HEK293 (cell line): Measurements from ENCODE around the gene COL15A1.

ENCODE experiments used
- CTCF ChIA-PET: fragments of 350-600 bp; formaldehyde crosslinking; extraction: SDS; loops from one replicate; lab custom pipeline; 2021; ENCODE audit warnings: antibody characterized with exemption; lab: Yijun Ruan, JAX
- POLR2A ChIA-PET: fragments of 300-600 bp; formaldehyde crosslinking; extraction: SDS; loops from one replicate; lab custom pipeline; 2020; ENCODE audit warnings: antibody characterized with exemption, inconsistent platforms; lab: Yijun Ruan, JAX
- H3K27ac ChIP-seq: fragments of 200-500 bp; sonication (Bioruptor generic); 2 replicates; pipeline ENCODE4 v1.5.1; 2014; ENCODE audit warnings: low read depth, low read length, control low read depth, inconsistent platforms; ENCODE audit errors: extremely low read depth
- H3K36me3 ChIP-seq, 2 experiments: fragments of 200-500 bp in 1 of 2; sonication (Bioruptor generic) in 1 of 2; 1 replicate in 1 of 2; 2 replicates in 1 of 2; pipeline ENCODE4 v1.5.1; 2014 to 2017; ENCODE audit warnings: inconsistent platforms in 2 of 2, low read length in 2 of 2; ENCODE audit not compliant: control insufficient read depth in 2 of 2, insufficient read depth in 1 of 2
- H3K4me1 ChIP-seq: fragments of 200-500 bp; sonication (Bioruptor generic); 2 replicates; pipeline ENCODE4 v1.5.1; 2014; ENCODE audit warnings: mild to moderate bottlenecking, low read length, inconsistent platforms; ENCODE audit not compliant: control insufficient read depth, insufficient read depth
- H3K4me3 ChIP-seq: 2 replicates; pipeline ENCODE4 v1.5.1; 2011; ENCODE audit warnings: low read depth, mild to moderate bottlenecking, control low read depth, low read length, moderate library complexity
- H3K9me3 ChIP-seq: fragments of 200-500 bp; sonication (Bioruptor generic); 2 replicates; pipeline ENCODE4 v1.5.1; 2014; ENCODE audit warnings: low read depth, low read length, inconsistent platforms; ENCODE audit not compliant: control insufficient read depth, insufficient read depth
- CTCF ChIP-seq: fragments of 450-650 bp; formaldehyde crosslinking; IDR thresholded peaks from 2 replicates; pipeline ENCODE4 v1.5.1; 2016; ENCODE audit warnings: missing biosample characterization, missing genetic modification characterization
- EGR2 ChIP-seq: fragments of 450-650 bp; formaldehyde crosslinking; IDR thresholded peaks from 2 replicates; pipeline ENCODE4 v1.5.1; 2016; ENCODE audit warnings: low read depth, missing biosample characterization, missing genetic modification characterization
- ZBTB21 ChIP-seq: fragments of 450-650 bp; formaldehyde crosslinking; IDR thresholded peaks from 2 replicates; pipeline ENCODE4 v1.5.1; 2017; ENCODE audit warnings: missing biosample characterization, missing genetic modification characterization
- ZBTB44 ChIP-seq: fragments of 450-650 bp; IDR thresholded peaks from 2 replicates; pipeline ENCODE4 v1.5.1; 2018; ENCODE audit warnings: missing biosample characterization, mild to moderate bottlenecking, missing genetic modification characterization
- ZBTB48 ChIP-seq: fragments of 450-650 bp; formaldehyde crosslinking; IDR thresholded peaks from 2 replicates; pipeline ENCODE4 v1.5.1; 2016; ENCODE audit warnings: missing biosample characterization, missing genetic modification characterization
- ZBTB6 ChIP-seq: fragments of 450-650 bp; formaldehyde crosslinking; IDR thresholded peaks from 2 replicates; pipeline ENCODE4 v1.5.1; 2017; ENCODE audit warnings: missing biosample characterization, missing genetic modification characterization
- ZIC2 ChIP-seq: fragments of 450-650 bp; formaldehyde crosslinking; IDR thresholded peaks from 2 replicates; pipeline ENCODE4 v1.5.1; 2016; ENCODE audit warnings: missing biosample characterization, missing genetic modification characterization
- ZNF140 ChIP-seq: fragments of 450-650 bp; formaldehyde crosslinking; IDR thresholded peaks from 2 replicates; pipeline ENCODE4 v1.5.1; 2016; ENCODE audit warnings: missing biosample characterization, missing genetic modification characterization
- ZNF175 ChIP-seq: fragments of 450-650 bp; formaldehyde crosslinking; IDR thresholded peaks from 2 replicates; pipeline ENCODE4 v1.5.1; 2016; ENCODE audit warnings: missing biosample characterization, missing genetic modification characterization
- ZNF184 ChIP-seq: fragments of 450-650 bp; IDR thresholded peaks from 2 replicates; pipeline ENCODE4 v1.5.1; 2018; ENCODE audit warnings: missing biosample characterization, mild to moderate bottlenecking, missing genetic modification characterization
- ZNF2 ChIP-seq: fragments of 450-650 bp; formaldehyde crosslinking; IDR thresholded peaks from 2 replicates; pipeline ENCODE4 v1.5.1; 2016; ENCODE audit warnings: missing biosample characterization, missing genetic modification characterization
- ZNF248 ChIP-seq: fragments of 450-650 bp; formaldehyde crosslinking; IDR thresholded peaks from 2 replicates; pipeline ENCODE4 v1.5.1; 2017; ENCODE audit warnings: missing biosample characterization, missing genetic modification characterization
- ZNF311 ChIP-seq: fragments of 450-650 bp; formaldehyde crosslinking; IDR thresholded peaks from 2 replicates; pipeline ENCODE4 v1.5.1; 2017; ENCODE audit warnings: missing biosample characterization, missing genetic modification characterization, borderline replicate concordance
- ZNF341 ChIP-seq: fragments of 450-650 bp; formaldehyde crosslinking; IDR thresholded peaks from 2 replicates; pipeline ENCODE4; 2016; ENCODE audit warnings: low read depth, missing biosample characterization, missing genetic modification characterization
- ZNF350 ChIP-seq: fragments of 450-650 bp; formaldehyde crosslinking; IDR thresholded peaks from 2 replicates; pipeline ENCODE4 v1.5.0; 2017; ENCODE audit warnings: missing biosample characterization, mild to moderate bottlenecking, missing genetic modification characterization
- ZNF501 ChIP-seq: fragments of 450-650 bp; formaldehyde crosslinking; IDR thresholded peaks from 2 replicates; pipeline ENCODE4 v1.5.1; 2016; ENCODE audit warnings: missing biosample characterization, missing genetic modification characterization
- ZNF510 ChIP-seq: fragments of 450-650 bp; formaldehyde crosslinking; IDR thresholded peaks from 2 replicates; pipeline ENCODE4 v1.5.1; 2018; ENCODE audit warnings: mild to moderate bottlenecking, missing genetic modification characterization, missing biosample characterization; ENCODE audit not compliant: insufficient replicate concordance
- ZNF561 ChIP-seq: fragments of 450-650 bp; IDR thresholded peaks from 2 replicates; pipeline ENCODE4 v1.5.1; 2018; ENCODE audit warnings: missing biosample characterization, missing genetic modification characterization, borderline replicate concordance
- ZNF623 ChIP-seq: fragments of 450-650 bp; formaldehyde crosslinking; IDR thresholded peaks from 2 replicates; pipeline ENCODE4 v1.5.1; 2016; ENCODE audit warnings: missing biosample characterization, missing genetic modification characterization
- ZNF626 ChIP-seq: fragments of 450-650 bp; sonication (Bioruptor Pico); formaldehyde crosslinking; IDR thresholded peaks from 2 replicates; pipeline ENCODE4 v1.5.1; 2018; ENCODE audit warnings: missing biosample characterization, missing genetic modification characterization, inconsistent platforms
- ZNF747 ChIP-seq: fragments of 450-650 bp; formaldehyde crosslinking; IDR thresholded peaks from 2 replicates; pipeline ENCODE4 v1.5.1; 2016; ENCODE audit warnings: missing biosample characterization, missing genetic modification characterization
- ZNF792 ChIP-seq: fragments of 450-650 bp; formaldehyde crosslinking; IDR thresholded peaks from 2 replicates; pipeline ENCODE4 v1.5.1; 2016; ENCODE audit warnings: missing biosample characterization, missing genetic modification characterization
- ZNF843 ChIP-seq: fragments of 450-650 bp; formaldehyde crosslinking; IDR thresholded peaks from 2 replicates; pipeline ENCODE4 v1.5.1; 2016; ENCODE audit warnings: missing biosample characterization, missing genetic modification characterization
- TF ChIP-seq, protein P1 (sequence below): fragments of 450-650 bp; formaldehyde crosslinking; IDR thresholded peaks from 2 replicates; pipeline ENCODE4 v1.5.1; 2017; ENCODE audit warnings: missing biosample characterization, missing genetic modification characterization

COL15A1 gene

GRCh38 chr9:98977813-98978212 lies 34.1 kb downstream of the COL15A1 start:
- TF ChIP-seq ZNF248 (tag by site-specific recombination), result no peak
- TF ChIP-seq ZNF140, result no peak
- TF ChIP-seq ZNF311 (tag by site-specific recombination), result no peak
- TF ChIP-seq ZNF561, result no peak
- no peak for TF ChIP-seq CTCF
- no peak for TF ChIP-seq ZNF747 (tag by site-specific recombination)
- TF ChIP-seq EGR2 (tag by site-specific recombination), result no peak
- no peak for TF ChIP-seq ZNF341
- TF ChIP-seq ZNF501 (tag by site-specific recombination), result no peak
- no peak for TF ChIP-seq ZNF184
- TF ChIP-seq ZNF2 (tag by site-specific recombination), result no peak
- no peak for TF ChIP-seq ZNF350 (tag by site-specific recombination)
- no peak for TF ChIP-seq ZNF843 (tag by site-specific recombination)
- no peak for TF ChIP-seq ZBTB48 (tag by site-specific recombination)
- TF ChIP-seq ZNF792, result no peak
- TF ChIP-seq ZBTB6, result no peak
- no peak overlapping the region for H3K4me3 ChIP-seq
- CTCF ChIA-PET, result interaction anchor here (0.6 to 2.3 kb wide), 6 partner anchors 20 to 163 kb away, joined by 3 to 20 read pairs (median 3); no protein-coding TSS in a partner anchor
- POLR2A ChIA-PET, result interaction anchor here (0.7 kb wide), 1 partner anchor 8 kb away, joined by 3 read pairs; no protein-coding TSS in a partner anchor
- no peaks in the 10 kb centered on the region for H3K9me3 ChIP-seq
- no peaks in the 10 kb centered on the region for H3K4me1 ChIP-seq
- no peak overlapping the region for H3K27ac ChIP-seq
- H3K36me3 ChIP-seq, result no peaks in the 10 kb centered on the region

GRCh38 chr9:98978231-98978681 lies 34.5 kb downstream of the COL15A1 start:
- Histone ChIP-seq H3K27ac (no peak overlapping the region), H3K4me1 (no peaks in the 10 kb centered on the region), H3K4me3 (no peak overlapping the region), H3K36me3 (no peaks in the 10 kb centered on the region), H3K9me3 (no peaks in the 10 kb centered on the region)
- POLR2A ChIA-PET, result interaction anchor here (0.7 kb wide), 1 partner anchor 9 kb away, joined by 3 read pairs; no protein-coding TSS in a partner anchor
- CTCF ChIA-PET, result interaction anchor here (0.7 to 2.3 kb wide), 5 partner anchors 20 to 130 kb away, joined by 3 to 20 read pairs (median 4); no protein-coding TSS in a partner anchor
- no peak for TF ChIP-seq ZNF626 (tag by site-specific recombination)
- TF ChIP-seq, protein P1, sequence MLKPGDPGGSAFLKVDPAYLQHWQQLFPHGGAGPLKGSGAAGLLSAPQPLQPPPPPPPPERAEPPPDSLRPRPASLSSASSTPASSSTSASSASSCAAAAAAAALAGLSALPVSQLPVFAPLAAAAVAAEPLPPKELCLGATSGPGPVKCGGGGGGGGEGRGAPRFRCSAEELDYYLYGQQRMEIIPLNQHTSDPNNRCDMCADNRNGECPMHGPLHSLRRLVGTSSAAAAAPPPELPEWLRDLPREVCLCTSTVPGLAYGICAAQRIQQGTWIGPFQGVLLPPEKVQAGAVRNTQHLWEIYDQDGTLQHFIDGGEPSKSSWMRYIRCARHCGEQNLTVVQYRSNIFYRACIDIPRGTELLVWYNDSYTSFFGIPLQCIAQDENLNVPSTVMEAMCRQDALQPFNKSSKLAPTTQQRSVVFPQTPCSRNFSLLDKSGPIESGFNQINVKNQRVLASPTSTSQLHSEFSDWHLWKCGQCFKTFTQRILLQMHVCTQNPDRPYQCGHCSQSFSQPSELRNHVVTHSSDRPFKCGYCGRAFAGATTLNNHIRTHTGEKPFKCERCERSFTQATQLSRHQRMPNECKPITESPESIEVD (tag by site-specific recombination), result peak; percentile 64
- no peak for TF ChIP-seq ZNF175 (tag by site-specific recombination)
- no peak for TF ChIP-seq ZBTB44 (tag by site-specific recombination)
- no peak for TF ChIP-seq ZNF510 (tag by site-specific recombination)
- TF ChIP-seq ZNF623 (tag by site-specific recombination), result no peak
- TF ChIP-seq ZBTB21 (tag by site-specific recombination), result no peak
- peak; percentile 97 for TF ChIP-seq ZIC2 (tag by site-specific recombination)
